ENCODE results near the gene KCNH3. TPM values are rescaled to one million over a fixed set of nuclear protein-coding genes. Genes with fewer than 3 reads are reported as not detected.

KCNH3 gene
- total RNA-seq, 2 donors from 2014 or later = 1.3 to 1.6 TPM

DNA sequence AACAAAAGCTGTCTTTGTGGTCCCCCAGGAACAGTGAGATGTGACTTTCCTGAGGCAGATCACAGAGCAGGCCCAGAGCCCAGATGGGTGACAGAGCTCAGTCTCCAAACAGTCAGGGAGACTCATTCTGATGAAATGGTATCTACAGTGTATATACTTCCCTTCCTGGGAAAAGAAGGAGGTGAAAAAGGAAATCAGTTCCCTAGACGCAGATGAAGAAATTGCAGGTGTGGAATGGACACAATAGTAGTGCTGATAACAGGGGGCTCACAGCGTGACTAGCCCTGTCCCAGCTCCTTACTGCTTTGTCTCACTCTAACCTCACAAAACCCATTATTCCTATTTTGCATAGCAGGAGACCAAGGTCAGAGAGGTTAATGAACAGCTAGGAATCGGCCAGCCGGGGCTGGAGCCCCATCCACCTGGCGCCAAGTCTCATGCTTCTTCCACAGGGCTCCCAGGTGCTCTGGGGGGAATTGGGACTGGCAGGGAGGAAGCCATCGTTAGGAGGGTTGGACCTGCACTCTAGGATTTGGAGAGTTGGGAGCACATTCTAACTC lies 11.9 kb downstream of the KCNH3 start:
- ATAC-seq = peak; percentile 34
- Histone ChIP-seq H3K4me3 (no peak overlapping the region), H3K36me3 (replicated peaks in 1 of 2; ENCODE audit: insufficient read depth in 1 of 2, low read depth in 2 of 2) (no peaks in the 10 kb centered on the region), H3K27me3 (no peaks in the 10 kb centered on the region), H3K9me3 (no peaks in the 10 kb centered on the region), H3K27ac (peak overlapping the region in 3 of 4 donors; percentile 44 to 54 (median 50)), H3K4me1 (peaks cover 28% of the 10 kb centered on the region)
- 17 to 26% methylated on average over 6 of the region's 6 CpGs for WGBS, 2 donors
- peak in 3 of 4 donors; percentile 40 to 66 (median 53) for DNase-seq
- TF ChIP-seq, protein P1, sequence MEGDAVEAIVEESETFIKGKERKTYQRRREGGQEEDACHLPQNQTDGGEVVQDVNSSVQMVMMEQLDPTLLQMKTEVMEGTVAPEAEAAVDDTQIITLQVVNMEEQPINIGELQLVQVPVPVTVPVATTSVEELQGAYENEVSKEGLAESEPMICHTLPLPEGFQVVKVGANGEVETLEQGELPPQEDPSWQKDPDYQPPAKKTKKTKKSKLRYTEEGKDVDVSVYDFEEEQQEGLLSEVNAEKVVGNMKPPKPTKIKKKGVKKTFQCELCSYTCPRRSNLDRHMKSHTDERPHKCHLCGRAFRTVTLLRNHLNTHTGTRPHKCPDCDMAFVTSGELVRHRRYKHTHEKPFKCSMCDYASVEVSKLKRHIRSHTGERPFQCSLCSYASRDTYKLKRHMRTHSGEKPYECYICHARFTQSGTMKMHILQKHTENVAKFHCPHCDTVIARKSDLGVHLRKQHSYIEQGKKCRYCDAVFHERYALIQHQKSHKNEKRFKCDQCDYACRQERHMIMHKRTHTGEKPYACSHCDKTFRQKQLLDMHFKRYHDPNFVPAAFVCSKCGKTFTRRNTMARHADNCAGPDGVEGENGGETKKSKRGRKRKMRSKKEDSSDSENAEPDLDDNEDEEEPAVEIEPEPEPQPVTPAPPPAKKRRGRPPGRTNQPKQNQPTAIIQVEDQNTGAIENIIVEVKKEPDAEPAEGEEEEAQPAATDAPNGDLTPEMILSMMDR (IDR thresholded peaks at IDR 0.05) = no peak
- no peak for TF ChIP-seq POLR2A (IDR thresholded peaks at IDR 0.05)
- intact Hi-C loops (cut with DNase I) = no loop called here

DNA sequence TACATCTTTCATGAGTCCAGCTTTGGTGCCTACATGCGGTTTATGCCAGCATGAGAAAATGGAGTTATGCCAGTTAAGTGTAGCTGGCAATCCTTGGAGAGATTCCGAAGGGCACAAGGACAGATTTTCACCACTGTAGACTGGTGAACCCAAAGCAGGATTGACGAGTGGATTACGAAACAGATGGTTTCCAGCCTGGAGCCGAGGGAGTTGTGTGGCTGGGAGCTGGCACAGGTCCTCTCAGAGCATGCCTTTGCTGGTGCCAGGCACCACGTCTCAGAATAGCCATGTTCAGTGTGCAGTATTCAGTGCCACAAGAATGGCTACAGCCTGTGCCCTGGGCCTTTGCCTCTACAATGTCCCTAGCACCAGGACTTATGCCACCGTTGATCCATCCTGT lies 13.2 kb downstream of the KCNH3 start:
- DNase-seq = peak; percentile 67 to 84 (median 79)
- H3K4me3 ChIP-seq = no peak overlapping the region
- H3K36me3 ChIP-seq (replicated peaks in 1 of 2; ENCODE audit: insufficient read depth in 1 of 2, low read depth in 2 of 2) = no peaks in the 10 kb centered on the region
- no peaks in the 10 kb centered on the region for H3K27me3 ChIP-seq
- intact Hi-C loops (cut with DNase I) = no loop called here
- TF ChIP-seq, protein P1 (IDR thresholded peaks at IDR 0.05) = no peak
- no peak for TF ChIP-seq POLR2A (IDR thresholded peaks at IDR 0.05)
- 21 to 24% methylated on average over 7 of the region's 7 CpGs for WGBS, 2 donors
- H3K27ac ChIP-seq = peak overlapping the region in 3 of 4 donors; percentile 16 to 50 (median 20)
- H3K4me1 ChIP-seq = peaks cover 28% of the 10 kb centered on the region
- peak; percentile 85 for ATAC-seq
- no peaks in the 10 kb centered on the region for H3K9me3 ChIP-seq

DNA sequence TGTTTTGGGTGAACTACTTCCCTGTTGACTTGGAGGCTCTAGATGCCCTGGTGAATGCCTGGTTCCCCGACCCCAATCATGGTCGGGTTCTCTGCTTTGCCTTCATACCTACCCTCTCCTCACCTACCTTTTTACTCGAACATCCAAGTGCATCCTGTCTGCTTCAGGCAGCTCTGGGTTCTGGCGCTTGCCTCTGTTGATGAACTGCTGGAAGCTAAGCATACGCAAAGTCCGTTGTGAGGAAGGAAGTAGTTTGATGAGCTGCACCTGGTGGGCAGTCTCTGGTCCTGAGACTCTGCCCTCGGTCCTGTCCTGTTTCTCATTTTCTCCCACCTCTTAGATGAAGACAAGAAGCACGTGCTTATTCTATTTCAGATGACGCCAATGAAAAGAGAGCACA lies 13.6 kb downstream of the KCNH3 start:
- no peaks in the 10 kb centered on the region for H3K9me3 ChIP-seq
- H3K27me3 ChIP-seq = no peaks in the 10 kb centered on the region
- WGBS, 2 donors = 76 to 77% methylated on average over 9 of the region's 9 CpGs
- H3K4me1 ChIP-seq = peaks cover 28% of the 10 kb centered on the region
- DNase-seq (no peak), ATAC-seq (no peak)
- TF ChIP-seq, protein P1 (IDR thresholded peaks at IDR 0.05) = no peak
- TF ChIP-seq POLR2A (IDR thresholded peaks at IDR 0.05) = no peak
- intact Hi-C loops (cut with DNase I) = no loop called here
- peaks cover 0 to 2% of the 10 kb centered on the region in 2 donors for H3K36me3 ChIP-seq (replicated peaks in 1 of 2; ENCODE audit: insufficient read depth in 1 of 2, low read depth in 2 of 2)
- no peak overlapping the region for H3K4me3 ChIP-seq
- H3K27ac ChIP-seq = peak overlapping the region in 3 of 4 donors; percentile 16 to 50 (median 20)

DNA sequence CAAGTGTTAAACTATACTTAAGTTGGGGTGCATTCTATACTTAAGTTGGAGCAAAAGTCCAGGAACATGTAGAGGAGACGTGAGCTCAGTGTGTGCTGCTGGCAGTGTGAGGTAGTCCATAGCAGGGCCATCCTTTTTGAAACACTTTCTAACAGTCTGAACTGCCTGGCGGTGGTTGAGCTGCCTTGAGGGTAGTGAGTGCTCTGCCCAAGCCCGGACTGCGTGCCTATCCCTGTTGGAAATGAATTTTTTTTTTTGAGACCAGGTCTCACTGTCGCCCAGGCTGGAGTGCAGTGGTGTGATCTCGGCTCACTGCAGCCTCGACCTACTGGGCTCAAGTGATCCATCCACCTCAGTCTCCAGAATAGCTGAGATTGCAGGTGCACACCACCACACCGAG lies 14.1 kb downstream of the KCNH3 start:
- H3K36me3 ChIP-seq (replicated peaks in 1 of 2; ENCODE audit: insufficient read depth in 1 of 2, low read depth in 2 of 2) = peaks cover 0 to 7% of the 10 kb centered on the region in 2 donors
- no peak for DNase-seq
- no peaks in the 10 kb centered on the region for H3K9me3 ChIP-seq
- peaks cover 28% of the 10 kb centered on the region for H3K4me1 ChIP-seq
- no peak overlapping the region for H3K27ac ChIP-seq
- intact Hi-C loops (cut with DNase I) = no loop called here
- no peak for ATAC-seq
- H3K4me3 ChIP-seq = no peak overlapping the region
- TF ChIP-seq, protein P1 (IDR thresholded peaks at IDR 0.05) = no peak
- no peak for TF ChIP-seq POLR2A (IDR thresholded peaks at IDR 0.05)
- 80 to 93% methylated on average over 8 of the region's 8 CpGs for WGBS, 2 donors
- H3K27me3 ChIP-seq = no peaks in the 10 kb centered on the region

DNA sequence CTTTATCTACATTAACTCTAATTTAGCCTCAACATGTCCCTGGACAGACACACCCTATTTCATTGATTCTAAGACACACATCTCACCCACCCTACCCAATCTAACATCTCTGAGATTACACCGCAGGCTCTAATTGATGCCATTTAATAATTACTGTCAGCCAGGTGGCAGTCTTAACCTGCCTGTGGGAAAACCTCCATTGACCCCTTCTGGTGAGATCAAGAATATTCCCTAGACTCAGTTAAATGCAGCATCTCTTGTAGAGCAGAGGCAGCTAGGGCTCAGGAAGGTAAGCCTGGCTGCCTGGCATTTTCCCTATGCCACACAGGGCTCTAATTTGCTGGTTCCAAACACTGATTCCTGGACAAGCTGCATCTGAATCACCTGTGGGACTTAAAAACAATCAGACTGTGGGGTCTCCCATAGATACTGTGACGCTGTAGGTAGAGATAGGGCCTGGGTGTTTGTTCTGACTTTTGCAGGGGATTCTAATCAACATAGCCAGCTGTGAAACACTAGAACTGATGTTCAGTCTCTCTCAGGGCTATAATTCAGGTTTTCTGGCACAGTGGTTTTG lies 14.8 kb downstream of the KCNH3 start:
- Histone ChIP-seq H3K4me3 (no peak overlapping the region), H3K27me3 (no peaks in the 10 kb centered on the region), H3K4me1 (peaks cover 28% of the 10 kb centered on the region), H3K27ac (no peak overlapping the region), H3K9me3 (no peaks in the 10 kb centered on the region), H3K36me3 (replicated peaks in 1 of 2; ENCODE audit: insufficient read depth in 1 of 2, low read depth in 2 of 2) (peaks cover 4 to 11% of the 10 kb centered on the region in 2 donors)
- intact Hi-C loops (cut with DNase I) = no loop called here
- WGBS, 2 donors = 51 to 60% methylated on average over 2 of the region's 2 CpGs
- no peak for TF ChIP-seq POLR2A (IDR thresholded peaks at IDR 0.05)
- TF ChIP-seq, protein P1 (IDR thresholded peaks at IDR 0.05) = peak in 6 of 7 experiments; percentile 20 to 73 (median 54)
- DNase-seq = no peak
- no peak for ATAC-seq
